ENCODE data around the gene ACADVL. TPM values are rescaled to one million over a fixed set of nuclear protein-coding genes. Genes with fewer than 3 reads are reported as not detected.

ACADVL gene
- polyA plus RNA-seq, 3 donors = 152 to 1,231 (median 154) TPM

- Histone ChIP-seq H3K9ac (ENCODE audit: insufficient read depth, low read length, poor library complexity, severe bottlenecking) (no peak overlapping the region), H3K27me3 (ENCODE audit: control insufficient read depth in 2 of 2, insufficient read depth in 2 of 2, low read length in 2 of 2) (no peaks in the 10 kb centered on the region), H4K20me1 (ENCODE audit: insufficient read depth, low read length) (peaks cover 29% of the 10 kb centered on the region), H3K4me3 (replicated peaks in 1 of 3; ENCODE audit: low read depth in 2 of 3, low read length in 3 of 3) (no peak overlapping the region), H3K4me2 (replicated peaks; ENCODE audit: extremely low read depth, low read length, poor library complexity, severe bottlenecking) (no peak overlapping the region), H2AFZ (ENCODE audit: insufficient read depth, low read depth, low read length, poor library complexity, severe bottlenecking) (no peak overlapping the region), H3K79me2 (ENCODE audit: insufficient read depth, low read length) (peaks cover 54% of the 10 kb centered on the region), H3K36me3 (replicated peaks in 1 of 2; ENCODE audit: control insufficient read depth in 1 of 2, insufficient read depth in 2 of 2, low read length in 2 of 2) (peaks cover 35 to 58% of the 10 kb centered on the region in 2 donors), H3K27ac (ENCODE audit: low read depth in 1 of 2, low read length in 2 of 2) (no peak overlapping the region), H3K4me1 (ENCODE audit: control insufficient read depth in 1 of 2, insufficient read depth in 2 of 2, low read length in 2 of 2) (peaks cover 45 to 54% of the 10 kb centered on the region in 2 donors), H3K9me3 (replicated peaks in 1 of 2; ENCODE audit: control insufficient read depth in 1 of 2, insufficient read depth in 1 of 2, low read length in 2 of 2) (no peaks in the 10 kb centered on the region)
- Mint-ChIP-seq H3K27me3 (ENCODE audit: low read depth in 3 of 3) (peaks cover 0 to 2% (median 0%) of the 10 kb centered on the region in 3 donors), H3K4me3 (no peak overlapping the region), H3K9me3 (peaks cover 0 to 1% (median 0%) of the 10 kb centered on the region in 7 donors), H3K27ac (no peak overlapping the region), H3K4me1 (peaks cover 49% of the 10 kb centered on the region), H3K36me3 (peaks cover 55 to 61% of the 10 kb centered on the region in 2 donors)
- TF ChIP-seq CTCF (IDR thresholded peaks at IDR 0.05) = no peak
- 98% methylated on average over 5 of the region's 5 CpGs for WGBS (ENCODE audit: insufficient coverage)
- intact Hi-C loops (cut with micrococcal nuclease) = loop anchor here in 1 of 2 donors (10.0 kb wide), 1 partner anchor 253 kb away; the partner anchor contains the start of genes POLR2A and SLC35G6
- no peak for DNase-seq
Measured at GRCh38 chr17:7232114-7232513, 12.4 kb downstream of the ACADVL start.

DNA sequence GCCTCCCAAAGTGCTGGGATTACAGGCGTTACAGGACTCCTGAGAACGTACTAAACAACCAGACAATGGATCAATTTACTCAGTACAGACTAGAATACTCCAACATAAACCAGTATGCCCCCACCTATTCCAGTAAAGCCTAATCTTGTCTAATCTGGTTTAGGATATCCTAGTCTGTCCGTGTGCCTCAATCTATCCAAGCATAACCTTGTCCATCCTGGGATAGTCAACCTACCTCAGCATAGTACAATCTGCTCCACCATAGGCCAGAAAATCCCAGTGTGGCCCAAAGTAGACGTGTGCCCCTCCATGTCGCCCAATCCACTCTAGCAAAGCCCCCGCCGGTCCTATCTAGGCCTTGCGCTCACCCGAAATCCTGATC is 14.0 kb downstream of the ACADVL start:
- peak overlapping the region; percentile 78 for H3K9ac ChIP-seq (ENCODE audit: insufficient read depth, low read length, poor library complexity, severe bottlenecking)
- H4K20me1 ChIP-seq (ENCODE audit: insufficient read depth, low read length) = peaks cover 37% of the 10 kb centered on the region
- TF ChIP-seq CTCF (IDR thresholded peaks at IDR 0.05) = no peak
- peak overlapping the region; percentile 90 to 94 for H3K4me3 Mint-ChIP-seq
- WGBS (ENCODE audit: insufficient coverage) = 0% methylated on average over 8 of the region's 9 CpGs
- H3K27ac ChIP-seq (ENCODE audit: low read depth in 1 of 2, low read length in 2 of 2) = peak overlapping the region; percentile 50 to 76
- H3K4me2 ChIP-seq (replicated peaks; ENCODE audit: extremely low read depth, low read length, poor library complexity, severe bottlenecking) = peak overlapping the region; percentile 79
- DNase-seq = no peak
- intact Hi-C loops (cut with micrococcal nuclease) = loop anchor here in 1 of 2 donors (2.0 to 10.0 kb wide), 2 partner anchors 19 to 251 kb away; partner anchors contain the start of genes POLR2A and SLC35G6
- peak overlapping the region; percentile 81 to 90 (median 86) for H3K4me3 ChIP-seq (replicated peaks in 1 of 3; ENCODE audit: low read depth in 2 of 3, low read length in 3 of 3)
- no peaks in the 10 kb centered on the region for H3K27me3 ChIP-seq (ENCODE audit: control insufficient read depth in 2 of 2, insufficient read depth in 2 of 2, low read length in 2 of 2)
- H3K4me1 ChIP-seq (ENCODE audit: control insufficient read depth in 1 of 2, insufficient read depth in 2 of 2, low read length in 2 of 2) = peaks cover 50 to 60% of the 10 kb centered on the region in 2 donors
- H3K36me3 Mint-ChIP-seq = peaks cover 42 to 47% of the 10 kb centered on the region in 2 donors
- peaks cover 0 to 1% (median 0%) of the 10 kb centered on the region in 7 donors for H3K9me3 Mint-ChIP-seq
- H3K27ac Mint-ChIP-seq = peak overlapping the region in 6 of 7 donors; percentile 57 to 92 (median 86)
- H3K27me3 Mint-ChIP-seq (ENCODE audit: low read depth in 3 of 3) = peaks cover 0 to 2% (median 0%) of the 10 kb centered on the region in 3 donors
- H3K79me2 ChIP-seq (ENCODE audit: insufficient read depth, low read length) = peaks cover 69% of the 10 kb centered on the region
- H2AFZ ChIP-seq (ENCODE audit: insufficient read depth, low read depth, low read length, poor library complexity, severe bottlenecking) = peak overlapping the region; percentile 87
- peaks cover 54% of the 10 kb centered on the region for H3K4me1 Mint-ChIP-seq
- peaks cover 35 to 43% of the 10 kb centered on the region in 2 donors for H3K36me3 ChIP-seq (replicated peaks in 1 of 2; ENCODE audit: control insufficient read depth in 1 of 2, insufficient read depth in 2 of 2, low read length in 2 of 2)
- H3K9me3 ChIP-seq (replicated peaks in 1 of 2; ENCODE audit: control insufficient read depth in 1 of 2, insufficient read depth in 1 of 2, low read length in 2 of 2) = no peaks in the 10 kb centered on the region

Data from CD14-positive monocyte (primary cell).